Measurements from ENCODE around the gene CDS2.

Gene CDS2

GRCh38 chr20:5146099-5146668 is 19.4 kb downstream of the CDS2 start:
- no peaks in the 10 kb centered on the region for H3K27me3 ChIP-seq (ENCODE audit: control insufficient read depth in 3 of 3, insufficient read depth in 3 of 3, low read depth in 1 of 3, low read length in 3 of 3)
- H3K4me2 ChIP-seq (ENCODE audit: insufficient read depth, low read length, poor library complexity, severe bottlenecking) = no peak overlapping the region
- H2BK12ac ChIP-seq (ENCODE audit: low read length) = no peak overlapping the region
- no peak overlapping the region for H4K91ac ChIP-seq (ENCODE audit: low read depth, low read length, poor library complexity)
- H2AFZ ChIP-seq (ENCODE audit: low read length) = no peak overlapping the region
- no peak overlapping the region for H3K18ac ChIP-seq (ENCODE audit: low read length)
- no peak overlapping the region for H4K8ac ChIP-seq (ENCODE audit: low read depth, low read length)
- no peak for DNase-seq (ENCODE audit: low spot score)
- H2BK15ac ChIP-seq (ENCODE audit: low read length) = no peak overlapping the region
- H3K4me3 ChIP-seq (ENCODE audit: low read length in 2 of 2) = no peak overlapping the region
- H2AK5ac ChIP-seq (ENCODE audit: low read depth, low read length) = no peak overlapping the region
- no peak overlapping the region for H3K9ac ChIP-seq (ENCODE audit: low read depth, low read length, poor library complexity)
- H3K23ac ChIP-seq (ENCODE audit: low read depth, low read length, poor library complexity) = no peak overlapping the region
- no peak overlapping the region for H2BK120ac ChIP-seq (ENCODE audit: low read depth, low read length)
- H3K4me1 ChIP-seq (ENCODE audit: control insufficient read depth in 2 of 2, insufficient read depth in 1 of 2, low read depth in 1 of 2, low read length in 2 of 2) = peaks cover 0 to 4% of the 10 kb centered on the region in 2 donors
- no peak overlapping the region for H3K27ac ChIP-seq (replicated peaks; ENCODE audit: low read length)
- peaks cover 0 to 19% of the 10 kb centered on the region in 2 donors for H3K36me3 ChIP-seq (replicated peaks in 1 of 2; ENCODE audit: control insufficient read depth in 2 of 2, insufficient read depth in 2 of 2, low read length in 2 of 2)
- no peak overlapping the region for H3K4ac ChIP-seq (ENCODE audit: low read length)
- no peak overlapping the region for H3K14ac ChIP-seq (ENCODE audit: low read length)
- no CpG with 5 or more reads among the region's 6 CpGs for WGBS, 2 donors (ENCODE audit: extremely low coverage in 2 of 2, insufficient read length in 2 of 2, insufficient replicate concordance in 1 of 2)
- H2BK5ac ChIP-seq (ENCODE audit: low read length) = no peak overlapping the region
- H3K79me1 ChIP-seq (ENCODE audit: low read depth, low read length) = no peaks in the 10 kb centered on the region
- no peaks in the 10 kb centered on the region for H3K9me3 ChIP-seq (replicated peaks in 1 of 2; ENCODE audit: control insufficient read depth in 2 of 2, insufficient read depth in 1 of 2, low read depth in 1 of 2, low read length in 2 of 2)

GRCh38 chr20:5146871-5147592 is 20.2 kb downstream of the CDS2 start:
- Histone ChIP-seq H3K36me3 (replicated peaks in 1 of 2; ENCODE audit: control insufficient read depth in 2 of 2, insufficient read depth in 2 of 2, low read length in 2 of 2) (peaks cover 0 to 19% of the 10 kb centered on the region in 2 donors), H3K14ac (ENCODE audit: low read length) (no peak overlapping the region), H4K91ac (ENCODE audit: low read depth, low read length, poor library complexity) (no peak overlapping the region), H3K4ac (ENCODE audit: low read length) (no peak overlapping the region), H3K23ac (ENCODE audit: low read depth, low read length, poor library complexity) (no peak overlapping the region), H3K9ac (ENCODE audit: low read depth, low read length, poor library complexity) (no peak overlapping the region), H3K27ac (replicated peaks; ENCODE audit: low read length) (no peak overlapping the region), H2BK15ac (ENCODE audit: low read length) (no peak overlapping the region), H2AFZ (ENCODE audit: low read length) (no peak overlapping the region), H2BK5ac (ENCODE audit: low read length) (no peak overlapping the region), H3K18ac (ENCODE audit: low read length) (no peak overlapping the region), H3K79me1 (ENCODE audit: low read depth, low read length) (no peaks in the 10 kb centered on the region), H3K27me3 (ENCODE audit: control insufficient read depth in 3 of 3, insufficient read depth in 3 of 3, low read depth in 1 of 3, low read length in 3 of 3) (no peaks in the 10 kb centered on the region), H2BK12ac (ENCODE audit: low read length) (no peak overlapping the region), H4K8ac (ENCODE audit: low read depth, low read length) (no peak overlapping the region), H2AK5ac (ENCODE audit: low read depth, low read length) (no peak overlapping the region), H3K4me2 (ENCODE audit: insufficient read depth, low read length, poor library complexity, severe bottlenecking) (no peak overlapping the region), H3K4me1 (ENCODE audit: control insufficient read depth in 2 of 2, insufficient read depth in 1 of 2, low read depth in 1 of 2, low read length in 2 of 2) (peaks cover 0 to 4% of the 10 kb centered on the region in 2 donors), H3K4me3 (ENCODE audit: low read length in 2 of 2) (no peak overlapping the region), H3K9me3 (replicated peaks in 1 of 2; ENCODE audit: control insufficient read depth in 2 of 2, insufficient read depth in 1 of 2, low read depth in 1 of 2, low read length in 2 of 2) (no peaks in the 10 kb centered on the region), H2BK120ac (ENCODE audit: low read depth, low read length) (no peak overlapping the region)
- no CpG with 5 or more reads among the region's 2 CpGs for WGBS, 2 donors (ENCODE audit: extremely low coverage in 2 of 2, insufficient read length in 2 of 2, insufficient replicate concordance in 1 of 2)
- no peak for DNase-seq (ENCODE audit: low spot score)

GRCh38 chr20:5148581-5148980 is 21.8 kb downstream of the CDS2 start:
- Histone ChIP-seq H3K9me3 (replicated peaks in 1 of 2; ENCODE audit: control insufficient read depth in 2 of 2, insufficient read depth in 1 of 2, low read depth in 1 of 2, low read length in 2 of 2) (no peaks in the 10 kb centered on the region), H3K14ac (ENCODE audit: low read length) (no peak overlapping the region), H4K91ac (ENCODE audit: low read depth, low read length, poor library complexity) (no peak overlapping the region), H3K4me2 (ENCODE audit: insufficient read depth, low read length, poor library complexity, severe bottlenecking) (no peak overlapping the region), H3K27me3 (ENCODE audit: control insufficient read depth in 3 of 3, insufficient read depth in 3 of 3, low read depth in 1 of 3, low read length in 3 of 3) (no peaks in the 10 kb centered on the region), H2BK5ac (ENCODE audit: low read length) (no peak overlapping the region), H2AFZ (ENCODE audit: low read length) (no peak overlapping the region), H2BK120ac (ENCODE audit: low read depth, low read length) (no peak overlapping the region), H3K4ac (ENCODE audit: low read length) (no peak overlapping the region), H3K18ac (ENCODE audit: low read length) (no peak overlapping the region), H3K9ac (ENCODE audit: low read depth, low read length, poor library complexity) (no peak overlapping the region), H2BK12ac (ENCODE audit: low read length) (no peak overlapping the region), H2AK5ac (ENCODE audit: low read depth, low read length) (no peak overlapping the region), H3K4me3 (ENCODE audit: low read length in 2 of 2) (no peak overlapping the region), H3K79me1 (ENCODE audit: low read depth, low read length) (no peaks in the 10 kb centered on the region), H3K4me1 (ENCODE audit: control insufficient read depth in 2 of 2, insufficient read depth in 1 of 2, low read depth in 1 of 2, low read length in 2 of 2) (peaks cover 0 to 4% of the 10 kb centered on the region in 2 donors), H4K8ac (ENCODE audit: low read depth, low read length) (no peak overlapping the region), H3K27ac (replicated peaks; ENCODE audit: low read length) (no peak overlapping the region), H3K36me3 (replicated peaks in 1 of 2; ENCODE audit: control insufficient read depth in 2 of 2, insufficient read depth in 2 of 2, low read length in 2 of 2) (peaks cover 0 to 17% of the 10 kb centered on the region in 2 donors), H3K23ac (ENCODE audit: low read depth, low read length, poor library complexity) (no peak overlapping the region), H2BK15ac (ENCODE audit: low read length) (no peak overlapping the region)
- WGBS, 2 donors (ENCODE audit: extremely low coverage in 2 of 2, insufficient read length in 2 of 2, insufficient replicate concordance in 1 of 2) = no CpG with 5 or more reads among the region's 6 CpGs
- no peak for DNase-seq (ENCODE audit: low spot score)

GRCh38 chr20:5149892-5150225 is 23.1 kb downstream of the CDS2 start:
- H3K79me1 ChIP-seq (ENCODE audit: low read depth, low read length) = no peaks in the 10 kb centered on the region
- H3K4me2 ChIP-seq (ENCODE audit: insufficient read depth, low read length, poor library complexity, severe bottlenecking) = no peak overlapping the region
- H4K91ac ChIP-seq (ENCODE audit: low read depth, low read length, poor library complexity) = no peak overlapping the region
- no peak overlapping the region for H2BK15ac ChIP-seq (ENCODE audit: low read length)
- no peak overlapping the region for H3K14ac ChIP-seq (ENCODE audit: low read length)
- no peak overlapping the region for H2BK5ac ChIP-seq (ENCODE audit: low read length)
- H3K27ac ChIP-seq (replicated peaks; ENCODE audit: low read length) = no peak overlapping the region
- no peak overlapping the region for H4K8ac ChIP-seq (ENCODE audit: low read depth, low read length)
- no peak overlapping the region for H3K9ac ChIP-seq (ENCODE audit: low read depth, low read length, poor library complexity)
- no CpG with 5 or more reads among the region's 3 CpGs for WGBS, 2 donors (ENCODE audit: extremely low coverage in 2 of 2, insufficient read length in 2 of 2, insufficient replicate concordance in 1 of 2)
- H3K36me3 ChIP-seq (replicated peaks in 1 of 2; ENCODE audit: control insufficient read depth in 2 of 2, insufficient read depth in 2 of 2, low read length in 2 of 2) = peaks cover 0 to 9% of the 10 kb centered on the region in 2 donors
- no peak overlapping the region for H2BK120ac ChIP-seq (ENCODE audit: low read depth, low read length)
- no peak for DNase-seq (ENCODE audit: low spot score)
- no peak overlapping the region for H3K4ac ChIP-seq (ENCODE audit: low read length)
- H3K4me1 ChIP-seq (ENCODE audit: control insufficient read depth in 2 of 2, insufficient read depth in 1 of 2, low read depth in 1 of 2, low read length in 2 of 2) = peaks cover 0 to 4% of the 10 kb centered on the region in 2 donors
- H3K18ac ChIP-seq (ENCODE audit: low read length) = no peak overlapping the region
- H3K9me3 ChIP-seq (replicated peaks in 1 of 2; ENCODE audit: control insufficient read depth in 2 of 2, insufficient read depth in 1 of 2, low read depth in 1 of 2, low read length in 2 of 2) = no peaks in the 10 kb centered on the region
- no peak overlapping the region for H3K23ac ChIP-seq (ENCODE audit: low read depth, low read length, poor library complexity)
- no peak overlapping the region for H3K4me3 ChIP-seq (ENCODE audit: low read length in 2 of 2)
- H2BK12ac ChIP-seq (ENCODE audit: low read length) = no peak overlapping the region
- no peak overlapping the region for H2AFZ ChIP-seq (ENCODE audit: low read length)
- H2AK5ac ChIP-seq (ENCODE audit: low read depth, low read length) = no peak overlapping the region
- H3K27me3 ChIP-seq (ENCODE audit: control insufficient read depth in 3 of 3, insufficient read depth in 3 of 3, low read depth in 1 of 3, low read length in 3 of 3) = no peaks in the 10 kb centered on the region

Measured in neuronal stem cell (in vitro differentiated cells).